Activated naive CD4-positive, alpha-beta T cell treated with anti-CD3 and anti-CD28 coated beads, Interleukin-2, amount 50 U/mL, for 24 hours (primary cell): ENCODE measurements around the gene USP43.

Source experiments
- H3K27ac Mint-ChIP-seq: one replicate; pipeline ENCODE4 v1.8.0; 2021; ENCODE audit warnings: mild to moderate bottlenecking, mixed read lengths
- H3K27me3 Mint-ChIP-seq: one replicate; pipeline ENCODE4 v1.8.0; 2021; ENCODE audit warnings: mixed read lengths
- H3K36me3 Mint-ChIP-seq: one replicate; pipeline ENCODE4 v1.8.0; 2021; ENCODE audit warnings: mixed read lengths
- H3K4me1 Mint-ChIP-seq: one replicate; pipeline ENCODE4 v1.8.0; 2021; ENCODE audit warnings: mixed read lengths
- H3K4me3 Mint-ChIP-seq: one replicate; pipeline ENCODE4 v1.8.0; 2021; ENCODE audit warnings: mild to moderate bottlenecking, mixed read lengths
- H3K9me3 Mint-ChIP-seq: one replicate; pipeline ENCODE4 v1.8.0; 2021; ENCODE audit warnings: mixed read lengths

USP43 gene

GRCh38 chr17:9676820-9677310 lies 31.5 kb downstream of the USP43 start:
- Mint-ChIP-seq H3K27ac (no peak overlapping the region), H3K36me3 (peaks cover 2% of the 10 kb centered on the region), H3K9me3 (peaks cover 7% of the 10 kb centered on the region), H3K4me3 (no peak overlapping the region), H3K27me3 (peaks cover 2% of the 10 kb centered on the region), H3K4me1 (no peaks in the 10 kb centered on the region)

GRCh38 chr17:9677411-9677810 lies 32.1 kb downstream of the USP43 start:
- no peaks in the 10 kb centered on the region for H3K4me1 Mint-ChIP-seq
- peaks cover 7% of the 10 kb centered on the region for H3K9me3 Mint-ChIP-seq
- H3K4me3 Mint-ChIP-seq: no peak overlapping the region

GRCh38 chr17:9677896-9678295 lies 32.6 kb downstream of the USP43 start:
- Mint-ChIP-seq H3K36me3 (peaks cover 2% of the 10 kb centered on the region), H3K27me3 (peaks cover under 1% of the 10 kb centered on the region), H3K4me1 (no peaks in the 10 kb centered on the region), H3K9me3 (peaks cover 7% of the 10 kb centered on the region), H3K27ac (peak overlapping the region; percentile 48), H3K4me3 (no peak overlapping the region)

More at GRCh38 chr17:9677411-9677810, 32.1 kb downstream of the USP43 start:
- Mint-ChIP-seq H3K27ac (no peak overlapping the region), H3K36me3 (peaks cover 2% of the 10 kb centered on the region), H3K27me3 (peaks cover 2% of the 10 kb centered on the region)

- H3K27ac Mint-ChIP-seq: no peak overlapping the region
- no peaks in the 10 kb centered on the region for H3K27me3 Mint-ChIP-seq
- no peak overlapping the region for H3K4me3 Mint-ChIP-seq
- no peaks in the 10 kb centered on the region for H3K4me1 Mint-ChIP-seq
- peaks cover 11% of the 10 kb centered on the region for H3K9me3 Mint-ChIP-seq
- H3K36me3 Mint-ChIP-seq: peaks cover 1% of the 10 kb centered on the region
These were observed 39.8 kb downstream of the USP43 start for GRCh38 chr17:9684955-9685621.

GRCh38 chr17:9693755-9694154 lies 48.4 kb downstream of the USP43 start:
- Mint-ChIP-seq H3K36me3 (no peaks in the 10 kb centered on the region), H3K27ac (no peak overlapping the region), H3K4me3 (no peak overlapping the region), H3K9me3 (no peaks in the 10 kb centered on the region), H3K27me3 (peaks cover 3% of the 10 kb centered on the region), H3K4me1 (no peaks in the 10 kb centered on the region)

- Mint-ChIP-seq H3K4me3 (no peak overlapping the region), H3K9me3 (no peaks in the 10 kb centered on the region), H3K4me1 (no peaks in the 10 kb centered on the region), H3K36me3 (no peaks in the 10 kb centered on the region), H3K27ac (no peak overlapping the region), H3K27me3 (peaks cover 3% of the 10 kb centered on the region)
These were observed 51.1 kb downstream of the USP43 start for GRCh38 chr17:9696279-9697044.

- Mint-ChIP-seq H3K27me3 (no peaks in the 10 kb centered on the region), H3K9me3 (no peaks in the 10 kb centered on the region), H3K36me3 (no peaks in the 10 kb centered on the region), H3K4me1 (no peaks in the 10 kb centered on the region), H3K27ac (no peak overlapping the region), H3K4me3 (no peak overlapping the region)
These were observed 54.8 kb downstream of the USP43 start for GRCh38 chr17:9700136-9700535.

GRCh38 chr17:9700754-9701476 lies 55.6 kb downstream of the USP43 start:
- Mint-ChIP-seq H3K4me1 (no peaks in the 10 kb centered on the region), H3K36me3 (no peaks in the 10 kb centered on the region), H3K27me3 (no peaks in the 10 kb centered on the region), H3K9me3 (no peaks in the 10 kb centered on the region), H3K27ac (no peak overlapping the region), H3K4me3 (no peak overlapping the region)

GRCh38 chr17:9702482-9702881 lies 57.2 kb downstream of the USP43 start:
- H3K4me1 Mint-ChIP-seq: no peaks in the 10 kb centered on the region
- no peaks in the 10 kb centered on the region for H3K36me3 Mint-ChIP-seq
- H3K9me3 Mint-ChIP-seq: no peaks in the 10 kb centered on the region
- no peak overlapping the region for H3K4me3 Mint-ChIP-seq
- peak overlapping the region; percentile 36 for H3K27ac Mint-ChIP-seq
- no peaks in the 10 kb centered on the region for H3K27me3 Mint-ChIP-seq

- H3K4me1 Mint-ChIP-seq: no peaks in the 10 kb centered on the region
- H3K36me3 Mint-ChIP-seq: no peaks in the 10 kb centered on the region
- H3K27me3 Mint-ChIP-seq: no peaks in the 10 kb centered on the region
- H3K9me3 Mint-ChIP-seq: no peaks in the 10 kb centered on the region
- no peak overlapping the region for H3K27ac Mint-ChIP-seq
- no peak overlapping the region for H3K4me3 Mint-ChIP-seq
These were observed 57.8 kb downstream of the USP43 start for GRCh38 chr17:9702914-9703780.

GRCh38 chr17:9703781-9704082 lies 58.4 kb downstream of the USP43 start:
- Mint-ChIP-seq H3K4me3 (no peak overlapping the region), H3K27ac (no peak overlapping the region), H3K27me3 (no peaks in the 10 kb centered on the region), H3K9me3 (no peaks in the 10 kb centered on the region), H3K4me1 (no peaks in the 10 kb centered on the region), H3K36me3 (no peaks in the 10 kb centered on the region)

GRCh38 chr17:9705745-9706144 lies 60.4 kb downstream of the USP43 start:
- Mint-ChIP-seq H3K36me3 (no peaks in the 10 kb centered on the region), H3K9me3 (no peaks in the 10 kb centered on the region), H3K4me3 (no peak overlapping the region), H3K27me3 (no peaks in the 10 kb centered on the region), H3K4me1 (no peaks in the 10 kb centered on the region), H3K27ac (no peak overlapping the region)

- H3K9me3 Mint-ChIP-seq: no peaks in the 10 kb centered on the region
- H3K27me3 Mint-ChIP-seq: no peaks in the 10 kb centered on the region
- no peaks in the 10 kb centered on the region for H3K36me3 Mint-ChIP-seq
- no peak overlapping the region for H3K27ac Mint-ChIP-seq
- no peak overlapping the region for H3K4me3 Mint-ChIP-seq
- no peaks in the 10 kb centered on the region for H3K4me1 Mint-ChIP-seq
These were observed 62.6 kb downstream of the USP43 start for GRCh38 chr17:9707948-9708347.

- Mint-ChIP-seq H3K9me3 (no peaks in the 10 kb centered on the region), H3K36me3 (no peaks in the 10 kb centered on the region), H3K27ac (no peak overlapping the region), H3K4me3 (no peak overlapping the region), H3K4me1 (no peaks in the 10 kb centered on the region), H3K27me3 (no peaks in the 10 kb centered on the region)
These were observed 69.5 kb downstream of the USP43 start for GRCh38 chr17:9714801-9715200.

GRCh38 chr17:9715503-9716016 lies 70.2 kb downstream of the USP43 start:
- Mint-ChIP-seq H3K36me3 (no peaks in the 10 kb centered on the region), H3K9me3 (no peaks in the 10 kb centered on the region), H3K27me3 (no peaks in the 10 kb centered on the region), H3K4me3 (no peak overlapping the region), H3K27ac (no peak overlapping the region), H3K4me1 (no peaks in the 10 kb centered on the region)
